A673 (cell line): Measurements from ENCODE around the gene CDC42EP2. TPM values are rescaled to one million over a fixed set of nuclear protein-coding genes. Genes with fewer than 3 reads are reported as not detected.

Experiments
- BruUV-seq: library from RNA; stranded (reverse); fragments of 400-500 nt; replicated peaks from 2 replicates; lab custom pipeline; 2021; lab: Mats Ljungman, UMichigan
- CTCF ChIA-PET: fragments of 300-600 bp; sonication (Branson Sonifier 250); formaldehyde crosslinking; loops from one replicate; lab custom pipeline; 2022; ENCODE audit warnings: antibody characterized with exemption; lab: Charles Lee
- POLR2A ChIA-PET: fragments of 300-600 bp; sonication (Branson Sonifier 250); formaldehyde crosslinking; loops from one replicate; lab custom pipeline; 2022; ENCODE audit warnings: antibody characterized with exemption; ENCODE audit not compliant: low non-redundant PET; lab: Charles Lee
- DNase-seq: peaks from one replicate; pipeline ENCODE4 v3.0.0-alpha.2; 2015; ENCODE audit warnings: low spot score
- H3K27ac ChIP-seq: fragments of 200-600 bp; sonication (generic); 2 replicates; pipeline ENCODE4 v1.5.1; 2016; ENCODE audit warnings: mixed run types, low read depth, mild to moderate bottlenecking, mixed read lengths, antibody characterized with exemption, low read length; ENCODE audit not compliant: poor library complexity, severe bottlenecking
- H3K27me3 ChIP-seq: fragments of 200-600 bp; sonication (generic); replicated peaks from 2 replicates; pipeline ENCODE4 v1.6.1; 2017; ENCODE audit warnings: mixed run types, low read depth, mild to moderate bottlenecking, mixed read lengths, antibody characterized with exemption, low read length; ENCODE audit not compliant: insufficient read depth, poor library complexity
- H3K36me3 ChIP-seq: fragments of 200-600 bp; sonication (generic); 2 replicates; pipeline ENCODE4 v1.6.1; 2016; ENCODE audit warnings: mixed run types, mild to moderate bottlenecking, mixed read lengths, antibody characterized with exemption, low read length; ENCODE audit not compliant: insufficient read depth, poor library complexity, severe bottlenecking
- H3K4me1 ChIP-seq: fragments of 200-600 bp; sonication (generic); 2 replicates; pipeline ENCODE4 v1.6.1; 2017; ENCODE audit warnings: mixed run types, mild to moderate bottlenecking, mixed read lengths, antibody characterized with exemption, low read length; ENCODE audit not compliant: insufficient read depth, poor library complexity, severe bottlenecking
- H3K4me3 ChIP-seq: fragments of 200-600 bp; sonication (generic); 2 replicates; pipeline ENCODE4 v1.5.1; 2016; ENCODE audit warnings: low read depth, mixed run types, mild to moderate bottlenecking, mixed read lengths, low read length; ENCODE audit not compliant: poor library complexity, severe bottlenecking
- H3K9me3 ChIP-seq: fragments of 200-600 bp; sonication (generic); 2 replicates; pipeline ENCODE4 v1.6.1; 2016; ENCODE audit warnings: mixed run types, low read depth, mild to moderate bottlenecking, mixed read lengths, antibody characterized with exemption, low read length; ENCODE audit not compliant: poor library complexity, severe bottlenecking
- EZH2 ChIP-seq: fragments of 200-600 bp; sonication (generic); IDR thresholded peaks from 2 replicates; pipeline ENCODE4 v1.6.1; 2017; ENCODE audit warnings: borderline replicate concordance, low read depth, mild to moderate bottlenecking, mixed read lengths, antibody characterized with exemption, low read length; ENCODE audit not compliant: poor library complexity, severe bottlenecking
- intact Hi-C: fragments of 100-400 bp; cut with micrococcal nuclease; formaldehyde crosslinking; loops from one replicate; pipeline ENCODE4 v1.10.0; 2022; ENCODE audit not compliant: unreplicated experiment
- total RNA-seq: library from RNA; stranded (reverse); gene quantifications from 2 replicates; pipeline ENCODE4 v1.2.3, GENCODE V29; 2021
- TF ChIP-seq, protein P1 (sequence below): fragments of 300-800, 200-600 bp; sonication (generic); conservative IDR thresholded peaks from 2 replicates; pipeline ENCODE4 v1.5.1; 2017; ENCODE audit warnings: low read depth, mild to moderate bottlenecking, antibody characterized with exemption, low read length, moderate library complexity, mixed read lengths

The CDC42EP2 gene
- total RNA-seq, 1 experiment from 2014 or later: 4.8 TPM

DNA sequence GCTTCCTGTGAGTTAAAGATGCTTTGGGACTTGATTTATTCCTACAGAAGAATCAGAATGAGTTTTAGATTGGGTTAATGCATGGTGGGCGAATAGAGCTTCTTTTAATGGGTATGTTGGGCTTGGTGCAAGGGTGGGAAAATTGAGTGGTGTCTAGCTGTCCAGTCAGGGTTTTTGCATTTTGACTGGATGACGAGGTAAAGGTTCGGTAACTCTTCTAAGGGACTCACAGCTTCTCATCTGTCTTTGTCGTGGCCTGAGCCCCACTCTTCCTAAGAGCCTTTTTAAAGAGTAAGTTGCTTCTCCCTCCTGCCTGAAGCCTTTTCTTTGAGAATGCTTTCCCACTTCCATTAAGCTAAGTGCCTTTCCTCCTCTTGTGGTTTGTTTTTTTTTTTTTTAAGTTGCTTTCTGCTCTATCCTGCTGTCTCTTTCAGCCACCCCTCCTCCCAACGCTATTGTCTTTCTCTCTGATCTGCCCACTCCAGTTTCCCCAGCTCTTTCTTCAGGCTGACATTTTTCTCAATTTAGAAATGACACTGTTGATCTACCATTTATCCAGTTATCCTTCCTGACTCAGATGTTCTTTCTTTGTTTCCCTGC is 20.1 kb downstream of the CDC42EP2 start:
- Histone ChIP-seq H3K4me1 (peaks cover 5% of the 10 kb centered on the region), H3K9me3 (no peaks in the 10 kb centered on the region), H3K27me3 (no peaks in the 10 kb centered on the region), H3K36me3 (peaks cover 5% of the 10 kb centered on the region), H3K27ac (peak overlapping the region; percentile 94), H3K4me3 (peak overlapping the region; percentile 82)
- CTCF ChIA-PET: interaction anchor here (0.6 to 1.1 kb wide), 2 partner anchors 18 to 447 kb away, joined by 4 to 6 read pairs; no protein-coding TSS in a partner anchor
- BruUV-seq: no TSS peak
- intact Hi-C loops: loop anchor here (5.0 kb wide), 1 partner anchor 487 kb away; no protein-coding TSS in a partner anchor
- POLR2A ChIA-PET: interaction anchor here (0.5 to 1.1 kb wide), 3 partner anchors 35 to 195 kb away, joined by 3 to 6 read pairs (median 6); no protein-coding TSS in a partner anchor
- DNase-seq: no peak
- TF ChIP-seq, protein P1, sequence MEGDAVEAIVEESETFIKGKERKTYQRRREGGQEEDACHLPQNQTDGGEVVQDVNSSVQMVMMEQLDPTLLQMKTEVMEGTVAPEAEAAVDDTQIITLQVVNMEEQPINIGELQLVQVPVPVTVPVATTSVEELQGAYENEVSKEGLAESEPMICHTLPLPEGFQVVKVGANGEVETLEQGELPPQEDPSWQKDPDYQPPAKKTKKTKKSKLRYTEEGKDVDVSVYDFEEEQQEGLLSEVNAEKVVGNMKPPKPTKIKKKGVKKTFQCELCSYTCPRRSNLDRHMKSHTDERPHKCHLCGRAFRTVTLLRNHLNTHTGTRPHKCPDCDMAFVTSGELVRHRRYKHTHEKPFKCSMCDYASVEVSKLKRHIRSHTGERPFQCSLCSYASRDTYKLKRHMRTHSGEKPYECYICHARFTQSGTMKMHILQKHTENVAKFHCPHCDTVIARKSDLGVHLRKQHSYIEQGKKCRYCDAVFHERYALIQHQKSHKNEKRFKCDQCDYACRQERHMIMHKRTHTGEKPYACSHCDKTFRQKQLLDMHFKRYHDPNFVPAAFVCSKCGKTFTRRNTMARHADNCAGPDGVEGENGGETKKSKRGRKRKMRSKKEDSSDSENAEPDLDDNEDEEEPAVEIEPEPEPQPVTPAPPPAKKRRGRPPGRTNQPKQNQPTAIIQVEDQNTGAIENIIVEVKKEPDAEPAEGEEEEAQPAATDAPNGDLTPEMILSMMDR: no peak
- no peak for TF ChIP-seq EZH2

DNA sequence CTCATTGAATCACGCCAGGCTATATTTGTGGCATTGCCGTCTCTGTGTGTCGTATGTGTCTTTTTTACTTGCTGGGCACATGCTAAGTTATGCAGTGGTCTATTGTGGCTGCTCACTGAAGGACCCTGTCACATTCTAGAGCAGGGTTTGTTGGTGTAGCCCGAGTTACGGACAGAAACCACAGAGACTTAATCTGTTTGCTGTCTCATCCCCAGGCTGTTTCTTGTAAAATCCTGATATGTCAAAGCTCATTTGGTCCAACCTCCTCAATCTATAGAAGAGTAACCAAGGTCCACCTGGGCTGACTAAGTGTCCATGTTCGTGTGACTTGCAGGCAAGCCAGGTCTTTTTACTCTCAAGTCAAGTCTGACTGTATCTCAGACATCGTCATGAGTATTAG is 24.0 kb downstream of the CDC42EP2 start:
- no peaks in the 10 kb centered on the region for H3K9me3 ChIP-seq
- ChIA-PET CTCF (no interaction called here), POLR2A (no interaction called here)
- no peaks in the 10 kb centered on the region for H3K27me3 ChIP-seq
- H3K4me1 ChIP-seq: peaks cover 4% of the 10 kb centered on the region
- intact Hi-C loops: no loop called here
- peaks cover 43% of the 10 kb centered on the region for H3K36me3 ChIP-seq
- TF ChIP-seq, protein P1: no peak
- no peak for TF ChIP-seq EZH2
- H3K4me3 ChIP-seq: no peak overlapping the region
- no TSS peak for BruUV-seq
- no peak for DNase-seq
- no peak overlapping the region for H3K27ac ChIP-seq

DNA sequence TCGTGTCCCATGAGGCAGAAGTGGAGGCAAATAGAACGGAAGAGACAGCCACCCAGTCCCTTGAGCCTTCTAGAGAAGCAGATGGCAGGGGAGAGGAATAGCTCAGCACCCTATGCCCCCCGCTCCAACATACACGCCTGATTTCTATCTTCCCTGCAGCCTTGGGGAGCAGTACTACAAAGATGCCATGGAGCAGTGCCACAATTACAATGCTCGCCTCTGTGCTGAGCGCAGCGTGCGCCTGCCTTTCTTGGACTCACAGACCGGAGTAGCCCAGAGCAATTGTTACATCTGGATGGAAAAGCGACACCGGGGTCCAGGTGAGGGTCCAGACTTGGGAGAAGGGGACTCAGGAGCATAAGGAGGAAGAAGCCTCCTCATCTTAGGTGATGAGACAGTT is 25.6 kb downstream of the CDC42EP2 start:
- no peak for DNase-seq
- POLR2A ChIA-PET: no interaction called here
- intact Hi-C loops: no loop called here
- Histone ChIP-seq H3K36me3 (peaks cover 58% of the 10 kb centered on the region), H3K9me3 (no peaks in the 10 kb centered on the region), H3K4me3 (no peak overlapping the region), H3K27ac (peak overlapping the region; percentile 35), H3K27me3 (no peaks in the 10 kb centered on the region), H3K4me1 (peaks cover 1% of the 10 kb centered on the region)
- no peak for TF ChIP-seq EZH2
- TF ChIP-seq, protein P1: no peak
- no TSS peak for BruUV-seq
- CTCF ChIA-PET: no interaction called here
